GM19328 (cell line): ENCODE results near the gene ERAS.
"Not testable (repeated sequence)": the region's sequence is repeated elsewhere in the genome, so short reads cannot be mapped to it uniquely, and the experiment has no call there.

Source experiments
- ATAC-seq: cut with Tn5 transposase; IDR thresholded peaks from one replicate; pipeline ENCODE4 v1.9.1; 2021; ENCODE audit warnings: mild to moderate bottlenecking, moderate library complexity; ENCODE audit not compliant: unreplicated experiment

Gene ERAS

DNA sequence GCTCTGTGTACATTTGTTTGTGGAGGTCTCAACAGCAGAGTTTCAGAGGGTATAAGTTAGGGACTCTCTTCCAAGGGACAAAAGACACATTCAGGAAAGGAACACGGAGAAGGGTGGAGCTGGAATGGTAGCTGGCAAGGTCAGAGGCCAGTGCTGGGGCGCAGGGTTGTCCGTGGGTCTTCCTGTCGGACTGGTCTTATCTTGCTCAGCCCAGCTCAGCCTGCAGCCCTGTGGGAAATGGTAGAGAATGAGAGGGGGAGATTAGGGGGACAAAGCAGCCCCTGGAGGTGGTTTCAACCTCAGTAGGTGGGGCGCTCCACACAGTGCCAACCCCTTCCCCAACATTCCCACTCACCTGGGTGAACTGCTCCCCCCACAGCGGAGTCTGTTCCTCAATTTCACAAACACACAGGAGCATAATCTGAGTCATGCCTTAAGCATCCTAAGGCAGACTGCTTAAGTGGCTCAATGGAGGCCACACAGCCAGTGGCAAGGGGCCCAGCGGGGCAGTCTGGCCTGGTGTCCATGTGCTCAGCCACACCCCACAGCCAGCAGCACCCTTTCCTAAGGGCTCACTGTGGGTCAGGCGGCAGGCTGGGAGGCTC lies 31.3 kb upstream of the ERAS start:
- no peak for ATAC-seq

- no peak for ATAC-seq
These were observed 28.0 kb upstream of the ERAS start for GRCh38 chrX:48798318-48798717.

- no peak for ATAC-seq
These were observed 25.6 kb upstream of the ERAS start for GRCh38 chrX:48800574-48801279.

DNA sequence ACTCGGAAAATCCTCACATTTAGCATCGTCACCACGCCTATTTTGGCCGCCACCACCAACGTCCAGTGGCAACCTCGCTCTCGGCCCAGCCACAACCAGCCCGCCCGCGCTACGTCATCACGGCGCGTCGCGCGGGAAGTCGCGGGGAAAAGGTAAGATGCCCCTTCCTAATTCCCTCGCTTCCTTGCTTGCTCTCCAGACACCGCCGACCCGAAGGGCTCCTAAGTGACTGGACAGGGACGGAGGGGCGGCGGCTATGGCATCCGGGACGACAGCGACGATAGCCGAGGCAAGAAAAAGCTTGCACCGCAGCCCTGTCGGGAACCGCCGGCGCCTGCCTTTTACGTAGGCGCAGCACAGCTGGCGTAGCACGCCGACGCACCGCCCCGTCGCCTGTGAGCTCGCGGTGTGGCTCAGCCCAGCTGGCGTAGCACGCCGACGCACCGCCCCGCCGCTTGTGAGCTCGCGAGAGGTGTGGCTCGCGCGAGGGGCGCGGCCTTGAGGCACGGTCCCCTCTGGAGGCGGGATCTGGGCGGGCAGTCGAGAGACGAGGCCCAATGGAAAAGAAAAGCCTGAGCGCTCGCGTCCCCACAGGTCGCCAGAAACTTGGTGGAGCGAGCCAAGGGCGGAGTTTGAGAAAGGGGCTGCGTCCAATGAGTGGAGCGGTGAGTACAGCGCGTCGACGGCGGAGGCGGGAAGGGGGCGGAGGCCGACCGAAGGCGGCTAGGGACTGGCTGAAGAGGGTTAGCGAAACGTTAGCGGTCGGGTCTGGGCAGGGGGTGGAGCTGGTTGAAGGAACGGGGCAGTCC lies 24.8 kb upstream of the ERAS start, which contains the start of gene HDAC6:
Gene HDAC6 (plus strand): TSS at position 788 of the 809 bp plus-strand sequence. CDS start 626 bp downstream, outside the sequence.
- peak; percentile 81 for ATAC-seq

DNA sequence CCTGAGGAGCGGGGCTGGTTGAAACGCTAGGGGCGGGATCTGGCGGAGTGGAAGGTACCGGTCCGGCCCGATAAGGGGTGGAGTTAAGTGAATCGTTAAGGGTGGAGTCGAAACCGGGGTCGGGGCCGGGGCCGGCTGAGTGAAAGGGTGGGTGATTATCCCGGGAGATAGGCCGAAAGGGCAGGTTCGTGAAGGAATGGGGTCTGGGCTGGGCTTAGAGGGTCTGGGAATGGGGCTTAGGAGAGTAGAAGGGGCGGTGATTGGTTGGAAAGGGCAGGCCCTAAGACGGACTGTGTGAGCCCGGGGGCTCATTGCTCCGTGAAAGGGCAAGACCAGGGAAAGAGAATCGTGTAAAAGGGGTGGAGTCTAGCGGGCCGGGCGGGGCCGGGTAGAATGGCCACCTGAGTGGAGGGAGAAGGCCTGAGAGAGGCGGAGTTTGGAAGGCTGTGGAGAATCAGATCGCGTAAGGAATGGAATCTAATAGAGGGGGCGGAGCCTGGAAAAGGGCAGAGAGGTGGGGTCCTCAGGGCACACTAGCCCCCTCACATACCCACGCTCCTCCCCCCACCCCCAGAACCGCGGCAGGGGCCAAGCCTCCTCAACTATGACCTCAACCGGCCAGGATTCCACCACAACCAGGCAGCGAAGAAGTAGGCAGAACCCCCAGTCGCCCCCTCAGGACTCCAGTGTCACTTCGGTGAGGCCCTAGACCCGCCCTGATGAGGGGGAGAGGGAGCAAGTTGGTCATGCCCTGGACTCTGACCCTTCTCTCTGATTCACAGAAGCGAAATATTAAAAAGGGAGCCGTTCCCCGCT lies 24.0 kb upstream of the ERAS start:
- ATAC-seq: peak; percentile 30

GRCh38 chrX:48802905-48803200 lies 23.5 kb upstream of the ERAS start:
- no peak for ATAC-seq

DNA sequence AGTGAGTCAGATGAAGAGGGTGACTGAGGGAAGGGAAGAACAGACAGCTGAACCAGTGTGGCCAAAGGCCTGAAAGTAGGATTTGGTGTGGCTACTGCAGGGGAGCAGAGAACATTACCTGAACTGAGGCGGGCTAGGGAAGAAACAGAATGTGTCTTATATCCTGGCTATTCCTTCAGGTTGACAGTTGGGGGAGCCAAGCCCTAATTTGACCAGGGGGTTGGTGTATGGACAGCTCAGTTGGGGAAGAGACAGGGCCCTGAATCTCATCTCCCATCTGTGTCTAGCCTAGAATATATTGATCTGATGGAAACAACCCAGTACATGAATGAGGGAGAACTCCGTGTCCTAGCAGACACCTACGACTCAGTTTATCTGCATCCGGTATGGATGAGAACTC lies 20.2 kb upstream of the ERAS start:
- ATAC-seq: no peak

GRCh38 chrX:48813644-48814043 lies 12.7 kb upstream of the ERAS start:
- ATAC-seq: no peak

- ATAC-seq: no peak
These were observed 11.6 kb upstream of the ERAS start for GRCh38 chrX:48814722-48815121.

DNA sequence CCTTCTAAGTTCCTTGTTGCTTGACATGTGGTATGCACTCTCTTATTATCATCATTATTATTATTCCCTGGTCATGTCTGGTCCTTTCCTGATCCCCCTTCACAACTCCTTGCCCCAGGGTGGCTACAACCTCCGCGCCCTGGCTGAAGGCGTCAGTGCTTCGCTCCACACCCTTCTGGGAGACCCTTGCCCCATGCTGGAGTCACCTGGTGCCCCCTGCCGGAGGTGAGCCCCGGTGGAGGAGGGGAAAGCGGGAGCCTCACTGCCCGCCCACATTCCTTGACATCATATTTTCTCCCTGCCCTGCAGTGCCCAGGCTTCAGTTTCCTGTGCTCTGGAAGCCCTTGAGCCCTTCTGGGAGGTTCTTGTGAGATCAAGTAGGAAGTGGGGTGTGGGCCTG lies 11.0 kb upstream of the ERAS start:
- ATAC-seq: no peak

GRCh38 chrX:48816014-48816810 lies 10.1 kb upstream of the ERAS start:
- ATAC-seq: no peak

DNA sequence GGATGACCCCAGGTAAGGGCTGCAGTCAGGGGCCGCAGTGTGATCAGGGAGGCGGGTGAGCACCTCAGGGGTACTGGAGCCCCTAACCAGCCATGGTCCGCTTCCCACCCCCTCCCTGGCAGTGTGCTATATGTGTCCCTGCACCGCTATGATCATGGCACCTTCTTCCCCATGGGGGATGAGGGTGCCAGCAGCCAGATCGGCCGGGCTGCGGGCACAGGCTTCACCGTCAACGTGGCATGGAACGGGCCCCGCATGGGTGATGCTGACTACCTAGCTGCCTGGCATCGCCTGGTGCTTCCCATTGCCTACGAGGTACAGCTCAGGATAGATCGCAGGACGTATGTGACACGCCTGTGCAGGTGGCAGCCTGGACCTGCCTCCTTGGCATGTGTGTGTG lies 8.2 kb upstream of the ERAS start:
- ATAC-seq: no peak

- ATAC-seq: no peak
These were observed 7.4 kb upstream of the ERAS start for GRCh38 chrX:48818866-48819265.

GRCh38 chrX:48819394-48819793 lies 6.9 kb upstream of the ERAS start:
- not testable (repeated sequence) for ATAC-seq

DNA sequence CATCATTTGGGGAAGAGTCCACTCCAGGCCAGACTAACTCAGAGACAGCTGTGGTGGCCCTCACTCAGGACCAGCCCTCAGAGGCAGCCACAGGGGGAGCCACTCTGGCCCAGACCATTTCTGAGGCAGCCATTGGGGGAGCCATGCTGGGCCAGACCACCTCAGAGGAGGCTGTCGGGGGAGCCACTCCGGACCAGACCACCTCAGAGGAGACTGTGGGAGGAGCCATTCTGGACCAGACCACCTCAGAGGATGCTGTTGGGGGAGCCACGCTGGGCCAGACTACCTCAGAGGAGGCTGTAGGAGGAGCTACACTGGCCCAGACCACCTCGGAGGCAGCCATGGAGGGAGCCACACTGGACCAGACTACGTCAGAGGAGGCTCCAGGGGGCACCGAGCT lies 3.3 kb upstream of the ERAS start:
- ATAC-seq: no peak

DNA sequence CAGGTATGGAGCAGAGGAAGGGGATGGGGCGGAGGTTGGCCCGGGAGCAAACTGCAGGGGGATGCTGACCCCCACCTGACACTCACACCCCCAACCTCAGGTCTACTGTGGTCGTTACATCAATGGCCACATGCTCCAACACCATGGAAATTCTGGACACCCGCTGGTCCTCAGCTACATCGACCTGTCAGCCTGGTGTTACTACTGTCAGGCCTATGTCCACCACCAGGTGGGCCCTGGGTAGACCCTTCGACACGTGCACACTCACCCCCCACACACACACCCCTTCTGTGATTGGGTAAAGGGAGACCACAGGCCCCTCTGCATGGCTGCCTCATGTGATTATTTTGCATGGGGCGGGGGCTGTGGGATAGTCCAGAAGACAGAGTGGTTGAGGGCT lies 2.2 kb upstream of the ERAS start:
- no peak for ATAC-seq

GRCh38 chrX:48826876-48827653 lies 752 bp downstream of the ERAS start:
- no peak for ATAC-seq

GRCh38 chrX:48827654-48827968 lies 1.3 kb downstream of the ERAS start:
- ATAC-seq: no peak

DNA sequence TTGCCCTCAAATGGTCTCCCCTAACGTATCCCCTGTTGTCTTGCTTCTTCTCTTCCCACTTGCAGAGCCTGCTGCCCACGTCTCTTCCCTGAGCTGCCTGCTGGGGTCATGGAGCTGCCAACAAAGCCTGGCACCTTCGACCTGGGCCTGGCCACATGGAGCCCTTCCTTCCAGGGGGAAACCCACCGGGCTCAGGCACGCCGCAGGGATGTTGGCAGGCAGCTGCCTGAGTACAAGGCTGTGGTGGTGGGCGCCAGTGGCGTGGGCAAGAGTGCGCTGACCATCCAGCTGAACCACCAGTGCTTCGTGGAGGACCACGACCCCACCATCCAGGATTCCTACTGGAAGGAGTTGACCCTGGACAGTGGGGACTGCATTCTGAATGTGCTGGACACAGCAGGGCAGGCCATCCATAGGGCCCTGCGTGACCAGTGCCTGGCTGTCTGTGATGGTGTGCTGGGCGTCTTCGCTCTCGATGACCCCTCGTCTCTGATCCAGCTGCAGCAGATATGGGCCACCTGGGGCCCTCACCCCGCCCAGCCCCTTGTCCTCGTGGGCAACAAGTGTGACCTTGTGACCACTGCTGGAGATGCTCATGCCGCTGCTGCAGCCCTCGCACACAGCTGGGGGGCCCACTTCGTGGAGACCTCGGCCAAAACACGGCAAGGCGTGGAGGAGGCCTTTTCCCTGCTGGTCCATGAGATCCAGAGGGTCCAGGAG lies 2.9 kb downstream of the ERAS start:
- no peak for ATAC-seq
